Peyer's patch (tissue), 4 donors: ENCODE results near the gene LMTK2.

Experiments used
- POLR2A ChIP-seq, 2 donors: fragments of 450-650 bp; IDR thresholded peaks; one replicate each; pipeline ENCODE4 v1.5.1; 2017; ENCODE audit warnings: antibody characterized with exemption in 2 of 2, mild to moderate bottlenecking in 2 of 2, moderate library complexity in 2 of 2
- TF ChIP-seq, protein P1 (sequence below), 6 experiments: fragments of 450-650 bp in 4 of 6; fragments of 200-600 bp in 2 of 6; sonication (generic) in 1 of 6; IDR thresholded peaks; one replicate each; pipeline ENCODE4 v1.5.1; 2017 to 2019; ENCODE audit warnings: antibody characterized with exemption in 6 of 6, mild to moderate bottlenecking in 3 of 6, moderate library complexity in 1 of 6

DNA sequence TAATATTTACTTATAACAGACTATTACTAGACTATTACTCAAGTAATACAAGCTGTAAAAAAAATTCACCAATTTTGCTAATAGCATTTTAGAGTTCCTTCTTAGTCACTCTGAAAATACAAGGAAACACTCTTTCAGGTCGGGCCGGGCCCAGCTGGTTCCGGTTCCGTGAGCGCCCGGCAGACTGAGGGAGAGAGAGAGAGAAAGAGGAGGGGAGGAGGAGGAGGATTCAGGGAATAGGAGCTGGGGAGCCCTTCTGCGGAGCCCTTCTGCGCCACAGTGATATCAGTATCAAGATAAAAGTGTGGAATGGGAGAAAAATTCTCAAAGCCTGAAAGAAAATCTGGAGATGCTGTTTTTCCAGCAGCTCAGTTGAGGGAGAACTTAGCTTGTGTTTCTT, 74.1 kb downstream of the LMTK2 start:
- TF ChIP-seq, protein P1, sequence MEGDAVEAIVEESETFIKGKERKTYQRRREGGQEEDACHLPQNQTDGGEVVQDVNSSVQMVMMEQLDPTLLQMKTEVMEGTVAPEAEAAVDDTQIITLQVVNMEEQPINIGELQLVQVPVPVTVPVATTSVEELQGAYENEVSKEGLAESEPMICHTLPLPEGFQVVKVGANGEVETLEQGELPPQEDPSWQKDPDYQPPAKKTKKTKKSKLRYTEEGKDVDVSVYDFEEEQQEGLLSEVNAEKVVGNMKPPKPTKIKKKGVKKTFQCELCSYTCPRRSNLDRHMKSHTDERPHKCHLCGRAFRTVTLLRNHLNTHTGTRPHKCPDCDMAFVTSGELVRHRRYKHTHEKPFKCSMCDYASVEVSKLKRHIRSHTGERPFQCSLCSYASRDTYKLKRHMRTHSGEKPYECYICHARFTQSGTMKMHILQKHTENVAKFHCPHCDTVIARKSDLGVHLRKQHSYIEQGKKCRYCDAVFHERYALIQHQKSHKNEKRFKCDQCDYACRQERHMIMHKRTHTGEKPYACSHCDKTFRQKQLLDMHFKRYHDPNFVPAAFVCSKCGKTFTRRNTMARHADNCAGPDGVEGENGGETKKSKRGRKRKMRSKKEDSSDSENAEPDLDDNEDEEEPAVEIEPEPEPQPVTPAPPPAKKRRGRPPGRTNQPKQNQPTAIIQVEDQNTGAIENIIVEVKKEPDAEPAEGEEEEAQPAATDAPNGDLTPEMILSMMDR (IDR thresholded peaks at IDR 0.05), result no peak
- no peak for TF ChIP-seq POLR2A (IDR thresholded peaks at IDR 0.05)
